Ishikawa (cell line): ENCODE measurements around the gene RAB14.

Experiments used
- CEBPB ChIP-seq: IDR thresholded peaks from 2 replicates; pipeline ENCODE4 v1.6.1; 2012
- CREB1 ChIP-seq: IDR thresholded peaks from 2 replicates; pipeline ENCODE4 v1.6.1; 2012; ENCODE audit warnings: low read depth
- EGR1 ChIP-seq: IDR thresholded peaks from 2 replicates; pipeline ENCODE4 v1.6.1; 2012
- EP300 ChIP-seq: IDR thresholded peaks from 2 replicates; pipeline ENCODE4 v1.6.1; 2012; ENCODE audit warnings: borderline replicate concordance
- FOXM1 ChIP-seq: IDR thresholded peaks from 2 replicates; pipeline ENCODE4 v1.6.1; 2012; ENCODE audit warnings: low read depth, borderline replicate concordance
- MAX ChIP-seq: IDR thresholded peaks from 2 replicates; pipeline ENCODE4 v1.6.1; 2012
- NFIC ChIP-seq: IDR thresholded peaks from 2 replicates; pipeline ENCODE4 v1.6.1; 2012
- RAD21 ChIP-seq: IDR thresholded peaks from 2 replicates; pipeline ENCODE4 v1.6.1; 2012; ENCODE audit warnings: low read depth
- TAF1 ChIP-seq: IDR thresholded peaks from 2 replicates; pipeline ENCODE4 v1.6.1; 2012; ENCODE audit warnings: low read depth, mild to moderate bottlenecking
- TCF12 ChIP-seq: IDR thresholded peaks from 2 replicates; pipeline ENCODE4 v1.6.1; 2012; ENCODE audit warnings: low read depth
- TEAD4 ChIP-seq: IDR thresholded peaks from 2 replicates; pipeline ENCODE4 v1.6.1; 2012
- USF1 ChIP-seq: IDR thresholded peaks from 2 replicates; pipeline ENCODE4 v1.6.1; 2012
- YY1 ChIP-seq: IDR thresholded peaks from 2 replicates; pipeline ENCODE4 v1.6.1; 2012; ENCODE audit warnings: low read depth
- ZBTB7A ChIP-seq: IDR thresholded peaks from 2 replicates; pipeline ENCODE4 v1.6.1; 2012; ENCODE audit warnings: low read depth
- TF ChIP-seq, protein P1 (sequence below): IDR thresholded peaks from 2 replicates; pipeline ENCODE4 v1.6.1; 2012; ENCODE audit warnings: low read depth, mild to moderate bottlenecking

RAB14 gene

GRCh38 chr9:121138973-121139372 lies 62.7 kb downstream of the RAB14 start:
- TF ChIP-seq MAX (no peak), RAD21 (no peak), EP300 (no peak), YY1 (no peak), CEBPB (no peak), CREB1 (no peak), USF1 (no peak), TEAD4 (no peak), EGR1 (no peak), TCF12 (no peak)

DNA sequence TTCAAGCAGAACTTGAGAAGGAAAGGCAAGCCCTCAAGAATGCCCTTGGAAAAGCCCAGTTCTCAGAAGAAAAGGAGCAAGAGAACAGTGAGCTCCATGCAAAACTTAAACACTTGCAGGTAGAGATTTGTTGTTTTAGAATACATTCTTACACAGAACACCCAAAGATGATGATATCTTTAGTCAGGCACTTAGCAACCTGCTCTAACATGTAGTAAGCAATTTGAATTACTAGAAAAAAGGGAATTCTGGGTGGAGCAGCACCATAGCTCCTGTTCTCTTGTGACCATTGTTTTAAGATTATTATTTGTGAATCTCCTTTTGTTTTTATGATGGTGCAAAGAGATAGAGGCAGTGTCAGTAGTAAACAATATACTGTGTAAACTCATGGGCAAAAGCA lies 63.1 kb downstream of the RAB14 start:
- TF ChIP-seq FOXM1 (no peak), MAX (no peak), TAF1 (no peak), TCF12 (no peak), USF1 (no peak)
- TF ChIP-seq, protein P1, sequence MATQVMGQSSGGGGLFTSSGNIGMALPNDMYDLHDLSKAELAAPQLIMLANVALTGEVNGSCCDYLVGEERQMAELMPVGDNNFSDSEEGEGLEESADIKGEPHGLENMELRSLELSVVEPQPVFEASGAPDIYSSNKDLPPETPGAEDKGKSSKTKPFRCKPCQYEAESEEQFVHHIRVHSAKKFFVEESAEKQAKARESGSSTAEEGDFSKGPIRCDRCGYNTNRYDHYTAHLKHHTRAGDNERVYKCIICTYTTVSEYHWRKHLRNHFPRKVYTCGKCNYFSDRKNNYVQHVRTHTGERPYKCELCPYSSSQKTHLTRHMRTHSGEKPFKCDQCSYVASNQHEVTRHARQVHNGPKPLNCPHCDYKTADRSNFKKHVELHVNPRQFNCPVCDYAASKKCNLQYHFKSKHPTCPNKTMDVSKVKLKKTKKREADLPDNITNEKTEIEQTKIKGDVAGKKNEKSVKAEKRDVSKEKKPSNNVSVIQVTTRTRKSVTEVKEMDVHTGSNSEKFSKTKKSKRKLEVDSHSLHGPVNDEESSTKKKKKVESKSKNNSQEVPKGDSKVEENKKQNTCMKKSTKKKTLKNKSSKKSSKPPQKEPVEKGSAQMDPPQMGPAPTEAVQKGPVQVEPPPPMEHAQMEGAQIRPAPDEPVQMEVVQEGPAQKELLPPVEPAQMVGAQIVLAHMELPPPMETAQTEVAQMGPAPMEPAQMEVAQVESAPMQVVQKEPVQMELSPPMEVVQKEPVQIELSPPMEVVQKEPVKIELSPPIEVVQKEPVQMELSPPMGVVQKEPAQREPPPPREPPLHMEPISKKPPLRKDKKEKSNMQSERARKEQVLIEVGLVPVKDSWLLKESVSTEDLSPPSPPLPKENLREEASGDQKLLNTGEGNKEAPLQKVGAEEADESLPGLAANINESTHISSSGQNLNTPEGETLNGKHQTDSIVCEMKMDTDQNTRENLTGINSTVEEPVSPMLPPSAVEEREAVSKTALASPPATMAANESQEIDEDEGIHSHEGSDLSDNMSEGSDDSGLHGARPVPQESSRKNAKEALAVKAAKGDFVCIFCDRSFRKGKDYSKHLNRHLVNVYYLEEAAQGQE: no peak

DNA sequence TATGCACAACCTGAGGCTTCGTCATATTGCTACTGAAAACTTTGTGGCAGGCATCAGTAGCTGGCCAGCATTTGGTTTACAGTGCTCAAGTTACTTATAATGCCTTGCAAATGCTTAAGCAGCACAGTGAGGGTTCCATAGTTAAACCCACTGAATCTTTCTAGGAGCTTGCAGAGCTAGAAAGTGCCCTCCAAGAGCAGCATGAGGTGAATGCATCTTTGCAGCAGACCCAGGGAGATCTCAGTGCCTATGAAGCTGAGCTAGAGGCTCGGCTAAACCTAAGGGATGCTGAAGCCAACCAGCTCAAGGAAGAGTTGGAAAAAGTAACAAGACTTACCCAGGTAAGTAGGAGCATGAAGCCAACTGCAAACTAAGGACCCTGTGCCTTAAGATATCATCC lies 66.0 kb downstream of the RAB14 start:
- TF ChIP-seq EGR1 (no peak), TEAD4 (no peak), TAF1 (no peak), CREB1 (no peak), FOXM1 (no peak), ZBTB7A (no peak), EP300 (no peak)

GRCh38 chr9:121133104-121133816 lies 68.4 kb downstream of the RAB14 start:
- TF ChIP-seq FOXM1: no peak
- no peak for TF ChIP-seq CREB1
- TF ChIP-seq, protein P1: no peak
- no peak for TF ChIP-seq TEAD4
- no peak for TF ChIP-seq ZBTB7A
- no peak for TF ChIP-seq EGR1
- TF ChIP-seq RAD21: no peak
- TF ChIP-seq TAF1: no peak
- no peak for TF ChIP-seq NFIC
- TF ChIP-seq USF1: no peak
- TF ChIP-seq EP300: no peak
- TF ChIP-seq CEBPB: no peak
- no peak for TF ChIP-seq MAX
- TF ChIP-seq YY1: no peak
- TF ChIP-seq TCF12: no peak
